Measurements from ENCODE around the gene ADAM15. TPM values are rescaled to one million over a fixed set of nuclear protein-coding genes. Genes with fewer than 3 reads are reported as not detected.

ADAM15 gene
- total and polyA plus RNA-seq, 2 donors (not counting 1 experiment from before 2014, with no cell fraction given): 14.6 to 28.4 TPM

DNA sequence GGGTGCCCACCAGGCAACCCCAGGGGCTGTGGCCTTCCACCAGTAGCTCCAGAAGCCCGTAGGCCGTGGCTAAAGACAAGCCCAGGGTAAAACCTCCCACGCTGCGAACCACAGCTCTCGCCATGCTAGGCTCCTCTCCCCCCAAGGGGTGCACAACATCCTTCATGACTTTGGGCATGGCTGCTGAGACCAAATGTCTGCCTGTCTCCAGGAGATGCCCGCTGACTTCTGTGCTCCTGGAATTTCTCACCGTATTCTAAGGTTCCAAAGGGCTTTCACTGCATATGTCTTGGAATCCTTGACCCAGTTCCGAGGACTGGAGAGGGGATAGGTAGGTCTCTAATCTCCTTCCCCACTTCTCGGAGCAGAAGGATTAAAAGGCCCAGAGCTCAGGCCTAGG is 17.6 kb upstream of the ADAM15 start, which contains the start of the genes DCST1 and DCST2:
Gene DCST1, plus strand, starts transcription at position 301 of the 400 bp plus-strand sequence. CDS start 213 bp downstream, outside the sequence.
Gene DCST2, minus strand, starts transcription at position 258 of the 400 bp plus-strand sequence. Its CDS starts 80 bp downstream, at position 178.
- no peak for DNase-seq
- Mint-ChIP-seq H3K27ac (no peak within 1 kb of the TSS), H3K27me3 (peaks cover 16% of the 10 kb centered on the region), H3K4me3 (no peak within 1 kb of the TSS), H3K4me1 (no peaks in the 10 kb centered on the region), H3K9me3 (ENCODE audit: insufficient read depth) (no peaks in the 10 kb centered on the region)
- POLR2A ChIA-PET: no interaction called here
- no peak within 1 kb of the TSS for H3K4me2 ChIP-seq (replicated peaks; ENCODE audit: low read depth, low read length, poor library complexity, severe bottlenecking)
- intact Hi-C loops (cut with micrococcal nuclease): no loop called here
- ATAC-seq (ENCODE audit: low read depth): no peak
- 95% methylated on average over 7 of the region's 9 CpGs for WGBS (ENCODE audit: insufficient coverage)
- H3K9ac ChIP-seq (ENCODE audit: low read length): no peak within 1 kb of the TSS
- TF ChIP-seq EZH2 (IDR thresholded peaks at IDR 0.05; ENCODE audit: borderline replicate concordance, insufficient read depth, low read depth, low read length, poor library complexity, severe bottlenecking) (no peak), CTCF (IDR thresholded peaks at IDR 0.05) (no peak)
- no peaks in the 10 kb centered on the region for H3K36me3 ChIP-seq (replicated peaks in 1 of 2; ENCODE audit: control extremely low read depth in 1 of 2, control insufficient read depth in 1 of 2, extremely low read depth in 1 of 2, insufficient read depth in 2 of 2, low read length in 1 of 2)
- H2AFZ ChIP-seq (ENCODE audit: insufficient read depth, low read depth, low read length, poor library complexity, severe bottlenecking): no peak within 1 kb of the TSS
- no peaks in the 10 kb centered on the region for H3K4me1 ChIP-seq (ENCODE audit: control insufficient read depth in 2 of 2, insufficient read depth in 2 of 2, low read length in 2 of 2)
- H3K4me3 ChIP-seq (ENCODE audit: control extremely low read depth in 1 of 5, extremely low read depth in 1 of 5, insufficient read depth in 1 of 5, low read depth in 2 of 5, low read length in 4 of 5): no peak within 1 kb of the TSS
- H3K27ac ChIP-seq (ENCODE audit: low read length in 2 of 2): no peak within 1 kb of the TSS
- no peaks in the 10 kb centered on the region for H4K20me1 ChIP-seq (ENCODE audit: control insufficient read depth, insufficient read depth, low read length, poor library complexity, severe bottlenecking)
- H3K27me3 ChIP-seq (replicated peaks in 1 of 4; ENCODE audit: control extremely low read depth in 1 of 4, control insufficient read depth in 3 of 4, insufficient read depth in 4 of 4, low read length in 3 of 4): peaks cover 0 to 11% (median 0%) of the 10 kb centered on the region in 4 experiments
- H3K9me3 ChIP-seq (ENCODE audit: control extremely low read depth in 1 of 3, control insufficient read depth in 2 of 3, insufficient read depth in 1 of 3, low read length in 2 of 3): no peaks in the 10 kb centered on the region
- no peaks in the 10 kb centered on the region for H3K79me2 ChIP-seq (ENCODE audit: control insufficient read depth, insufficient read depth, low read length)
- CTCF ChIA-PET: interaction anchor here (1.3 to 1.4 kb wide), 2 partner anchors 12 to 16 kb away, joined by 3 to 6 read pairs; no protein-coding TSS in a partner anchor

DNA sequence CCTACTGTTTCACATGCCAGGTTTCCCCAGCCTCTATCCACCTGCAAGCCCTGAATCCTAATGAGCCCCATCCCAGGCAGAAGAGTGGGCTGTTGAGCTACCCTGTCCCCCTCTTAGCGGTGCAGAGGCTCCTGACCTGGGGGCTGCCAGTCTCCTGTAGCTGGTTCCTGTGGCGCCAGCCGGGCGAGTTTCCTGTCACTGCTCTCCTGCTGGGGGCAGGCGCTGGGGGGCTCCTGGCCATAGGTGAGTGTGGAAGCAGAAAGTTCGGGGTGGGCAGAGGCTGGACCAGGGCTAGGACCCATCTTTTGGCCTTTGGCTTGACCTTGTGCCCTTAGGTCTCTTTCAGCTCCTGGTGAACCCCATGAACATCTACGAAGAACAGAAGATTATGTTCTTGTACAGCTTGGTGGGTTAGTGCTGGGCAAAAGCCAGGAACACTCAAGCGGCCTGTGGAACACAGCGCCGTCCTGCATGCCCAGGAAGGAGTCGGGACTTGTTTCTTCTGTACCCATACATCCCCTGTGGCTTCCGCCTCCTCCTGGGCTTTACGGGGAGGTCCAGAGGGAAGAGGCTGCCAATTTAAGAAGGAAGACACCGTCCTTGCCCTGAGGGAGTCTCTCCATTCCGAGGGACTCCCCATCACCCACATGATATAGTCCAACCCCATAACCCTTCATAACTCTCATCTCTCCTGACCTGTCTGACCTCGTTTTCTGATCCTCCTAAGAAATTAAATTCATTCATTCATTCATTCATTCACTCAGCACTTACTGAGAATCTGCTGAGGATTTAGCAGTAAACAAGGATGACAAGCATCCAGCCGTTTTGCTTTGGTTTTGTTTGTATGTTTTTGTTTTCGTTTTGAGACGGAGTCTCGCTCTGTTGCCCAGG is 16.6 kb upstream of the ADAM15 start:
- H3K27ac ChIP-seq (ENCODE audit: low read length in 2 of 2): no peak overlapping the region
- H3K9me3 Mint-ChIP-seq (ENCODE audit: insufficient read depth): no peaks in the 10 kb centered on the region
- no peak overlapping the region for H3K9ac ChIP-seq (ENCODE audit: low read length)
- 85% methylated on average over 16 of the region's 20 CpGs for WGBS (ENCODE audit: insufficient coverage)
- H3K27me3 Mint-ChIP-seq: peaks cover 18% of the 10 kb centered on the region
- intact Hi-C loops (cut with micrococcal nuclease): no loop called here
- no peaks in the 10 kb centered on the region for H3K4me1 Mint-ChIP-seq
- ATAC-seq (ENCODE audit: low read depth) (no peak), DNase-seq (no peak)
- POLR2A ChIA-PET: no interaction called here
- H3K4me3 ChIP-seq (ENCODE audit: control extremely low read depth in 1 of 5, extremely low read depth in 1 of 5, insufficient read depth in 1 of 5, low read depth in 2 of 5, low read length in 4 of 5): no peak overlapping the region
- H3K9me3 ChIP-seq (ENCODE audit: control extremely low read depth in 1 of 3, control insufficient read depth in 2 of 3, insufficient read depth in 1 of 3, low read length in 2 of 3): no peaks in the 10 kb centered on the region
- no peaks in the 10 kb centered on the region for H4K20me1 ChIP-seq (ENCODE audit: control insufficient read depth, insufficient read depth, low read length, poor library complexity, severe bottlenecking)
- H3K79me2 ChIP-seq (ENCODE audit: control insufficient read depth, insufficient read depth, low read length): no peaks in the 10 kb centered on the region
- CTCF ChIA-PET: interaction anchor here (0.8 to 1.6 kb wide), 4 partner anchors 17 to 27 kb away, joined by 3 to 6 read pairs (median 3); no protein-coding TSS in a partner anchor
- H3K4me1 ChIP-seq (ENCODE audit: control insufficient read depth in 2 of 2, insufficient read depth in 2 of 2, low read length in 2 of 2): no peaks in the 10 kb centered on the region
- no peak overlapping the region for H3K4me3 Mint-ChIP-seq
- no peaks in the 10 kb centered on the region for H3K36me3 ChIP-seq (replicated peaks in 1 of 2; ENCODE audit: control extremely low read depth in 1 of 2, control insufficient read depth in 1 of 2, extremely low read depth in 1 of 2, insufficient read depth in 2 of 2, low read length in 1 of 2)
- H3K27ac Mint-ChIP-seq: no peak overlapping the region
- peaks cover 0 to 17% (median 0%) of the 10 kb centered on the region in 4 experiments for H3K27me3 ChIP-seq (replicated peaks in 1 of 4; ENCODE audit: control extremely low read depth in 1 of 4, control insufficient read depth in 3 of 4, insufficient read depth in 4 of 4, low read length in 3 of 4)
- no peak for TF ChIP-seq EZH2 (IDR thresholded peaks at IDR 0.05; ENCODE audit: borderline replicate concordance, insufficient read depth, low read depth, low read length, poor library complexity, severe bottlenecking)
- TF ChIP-seq CTCF (IDR thresholded peaks at IDR 0.05): no peak
- H2AFZ ChIP-seq (ENCODE audit: insufficient read depth, low read depth, low read length, poor library complexity, severe bottlenecking): no peak overlapping the region
- H3K4me2 ChIP-seq (replicated peaks; ENCODE audit: low read depth, low read length, poor library complexity, severe bottlenecking): no peak overlapping the region
